ENCODE results near the gene CHP2. TPM values are rescaled to one million over a fixed set of nuclear protein-coding genes. Genes with fewer than 3 reads are reported as not detected.
"Not testable (repeated sequence)": the region's sequence is repeated elsewhere in the genome, so short reads cannot be mapped to it uniquely, and the experiment has no call there.

Gene CHP2
- total and polyA plus RNA-seq, 12 donors = 0.01 TPM; not detected in 11

GRCh38 chr16:23728112-23728477, 26.7 kb upstream of the CHP2 start:
- intact Hi-C loops (cut with DNase I) = no loop called here
- peaks cover 0 to 3% (median 0%) of the 10 kb centered on the region in 9 donors for H3K4me1 ChIP-seq
- DNase-seq = no peak
- H3K36me3 ChIP-seq = no peaks in the 10 kb centered on the region
- H3K27ac ChIP-seq = no peak overlapping the region
- H3K9me3 ChIP-seq = peaks cover 0 to 7% (median 2%) of the 10 kb centered on the region in 11 donors
- TF ChIP-seq CTCF (IDR thresholded peaks at IDR 0.05) = peak in 1 of 9 donors; percentile 11
- ATAC-seq = no peak
- H3K27me3 ChIP-seq = peaks cover 0 to 43% (median 10%) of the 10 kb centered on the region in 7 donors
- no peak overlapping the region for H3K4me3 ChIP-seq
- WGBS, 2 donors = 57 to 59% methylated on average over 10 of the region's 10 CpGs

- Histone ChIP-seq H3K4me1 (peaks cover 0 to 3% (median 0%) of the 10 kb centered on the region in 9 donors), H3K9me3 (no peaks in the 10 kb centered on the region), H3K27me3 (peaks cover 0 to 34% (median 8%) of the 10 kb centered on the region in 7 donors), H3K27ac (no peak overlapping the region), H3K36me3 (no peaks in the 10 kb centered on the region), H3K4me3 (no peak overlapping the region)
- 77 to 79% methylated on average over 12 of the region's 12 CpGs for WGBS, 2 donors
- ATAC-seq (no peak), DNase-seq (no peak)
- no peak for TF ChIP-seq CTCF (IDR thresholded peaks at IDR 0.05)
- intact Hi-C loops (cut with DNase I) = loop anchor here in 5 of 10 donors (10.0 kb wide), 1 partner anchor 305 kb away; no protein-coding TSS in a partner anchor
These were observed 25.1 kb upstream of the CHP2 start for GRCh38 chr16:23729503-23730424.

- Histone ChIP-seq H3K9me3 (no peaks in the 10 kb centered on the region), H3K27ac (no peak overlapping the region), H3K36me3 (no peaks in the 10 kb centered on the region), H3K27me3 (peaks cover 0 to 40% (median 15%) of the 10 kb centered on the region in 7 donors), H3K4me1 (no peaks in the 10 kb centered on the region), H3K4me3 (no peak overlapping the region)
- no peak for ATAC-seq
- intact Hi-C loops (cut with DNase I) = loop anchor here in 7 of 10 donors (2.0 to 10.0 kb wide), 2 partner anchors 300 to 302 kb away; no protein-coding TSS in a partner anchor
- WGBS, 2 donors = 73 to 77% methylated on average over 19 of the region's 19 CpGs
- no peak for DNase-seq
- no peak for TF ChIP-seq CTCF (IDR thresholded peaks at IDR 0.05)
These were observed 20.5 kb upstream of the CHP2 start for GRCh38 chr16:23734176-23734893.

GRCh38 chr16:23737423-23738028, 17.3 kb upstream of the CHP2 start:
- not testable (repeated sequence) for DNase-seq, ATAC-seq, H3K27ac ChIP-seq, H3K9me3 ChIP-seq, H3K36me3 ChIP-seq, H3K4me3 ChIP-seq, H3K4me1 ChIP-seq
- intact Hi-C loops (cut with DNase I) = loop anchor here in 7 of 10 donors (5.0 to 10.0 kb wide), 3 partner anchors 275 to 300 kb away; no protein-coding TSS in a partner anchor
- H3K27me3 ChIP-seq = peaks cover 0 to 38% (median 16%) of the 10 kb centered on the region in 7 donors
- 83 to 90% methylated on average over 1 of the region's 1 CpG for WGBS, 2 donors
